ENCODE results near the gene COL25A1. TPM values are rescaled to one million over a fixed set of nuclear protein-coding genes. Genes with fewer than 3 reads are reported as not detected.

COL25A1 gene
- total and polyA plus RNA-seq, 2 donors (not counting 3 experiments of a cell fraction or from before 2014, with no cell fraction given), result 0.21 to 3.5 TPM

- Histone ChIP-seq H3K4me1 (ENCODE audit: control insufficient read depth, extremely low read depth, insufficient read depth, low read length) (no peaks in the 10 kb centered on the region), H3K79me2 (ENCODE audit: control insufficient read depth, insufficient read depth, low read length) (no peaks in the 10 kb centered on the region), H3K4me3 (replicated peaks in 1 of 3; ENCODE audit: insufficient read depth in 1 of 3, low read depth in 1 of 3, low read length in 3 of 3) (no peak overlapping the region), H4K20me1 (replicated peaks; ENCODE audit: control insufficient read depth, extremely low read depth, insufficient read depth, low read length) (no peaks in the 10 kb centered on the region), H3K9me3 (replicated peaks; ENCODE audit: control insufficient read depth, insufficient read depth, low read length) (no peaks in the 10 kb centered on the region), H3K27ac (ENCODE audit: insufficient read depth, low read depth, low read length) (no peak overlapping the region), H2AFZ (ENCODE audit: low read depth, low read length) (no peak overlapping the region), H3K9ac (replicated peaks; ENCODE audit: extremely low read depth, insufficient read depth, low read length) (no peak overlapping the region), H3K36me3 (ENCODE audit: control insufficient read depth in 2 of 2, extremely low read depth in 1 of 2, insufficient read depth in 2 of 2, low read length in 2 of 2) (no peaks in the 10 kb centered on the region), H3K4me2 (ENCODE audit: insufficient read depth, low read length) (no peak overlapping the region), H3K9me1 (replicated peaks; ENCODE audit: control insufficient read depth, extremely low read depth, insufficient read depth, low read length) (no peaks in the 10 kb centered on the region), H3K27me3 (ENCODE audit: control insufficient read depth in 2 of 2, insufficient read depth in 2 of 2, low read length in 2 of 2) (no peaks in the 10 kb centered on the region)
- FAIRE-seq (no peak), DNase-seq (ENCODE audit: low read depth, low spot score) (no peak)
- ChIA-PET CTCF (no interaction called here), POLR2A (no interaction called here)
- dilution Hi-C loops (cut with MboI; ENCODE audit: extremely low pct_ligation_motif_present, low sequenced_read_pairs), result no loop called here
- no peak for TF ChIP-seq JUN (IDR thresholded peaks at IDR 0.05; ENCODE audit: borderline replicate concordance, insufficient read depth, insufficient read length, low read depth)
- no peak for TF ChIP-seq MYC (IDR thresholded peaks at IDR 0.05; ENCODE audit: low read depth, low read length)
- no peak for TF ChIP-seq GATA2 (IDR thresholded peaks at IDR 0.05; ENCODE audit: insufficient read depth, insufficient read length, low read depth, low read length)
- no peak for TF ChIP-seq MAX (IDR thresholded peaks at IDR 0.05; ENCODE audit: insufficient read depth, insufficient read length)
- no peak for TF ChIP-seq POLR2AphosphoS5 (IDR thresholded peaks at IDR 0.05; ENCODE audit: insufficient read depth, low read depth, low read length)
- no peak for TF ChIP-seq POLR2A (IDR thresholded peaks at IDR 0.05; ENCODE audit: low read depth, low read length)
- no peak for TF ChIP-seq CTCF (IDR thresholded peaks at IDR 0.05; ENCODE audit: extremely low read depth in 1 of 2, insufficient read depth in 1 of 2, low read depth in 1 of 2, low read length in 2 of 2)
- no peak for TF ChIP-seq FOS (IDR thresholded peaks at IDR 0.05; ENCODE audit: borderline replicate concordance, insufficient read depth, low read length)
- TF ChIP-seq EZH2 (IDR thresholded peaks at IDR 0.05; ENCODE audit: borderline replicate concordance, low read depth, low read length, severe bottlenecking), result no peak
- no TSS peak for BruUV-seq (replicated peaks)
- intact Hi-C loops (cut with micrococcal nuclease), result no loop called here
Observed at GRCh38 chr4:109177096-109177810, 125.2 kb downstream of the COL25A1 start.
